ELR (cell line): ENCODE results near the gene TGFBI.
A peak's percentile ranks its signal among the peaks of the same experiment; 100 is the strongest.

ENCODE experiments used
- DNase-seq: peaks from one replicate; pipeline ENCODE4 v3.0.0-alpha.2; 2015; ENCODE audit warnings: low read depth

The TGFBI gene

GRCh38 chr5:136001466-136001981 is 27.3 kb upstream of the TGFBI start:
- no peak for DNase-seq

- peak; percentile 94 for DNase-seq
Measured at GRCh38 chr5:136004436-136004835, 24.4 kb upstream of the TGFBI start.

GRCh38 chr5:136005476-136005875 is 23.3 kb upstream of the TGFBI start:
- no peak for DNase-seq

GRCh38 chr5:136006164-136006563 is 22.6 kb upstream of the TGFBI start:
- DNase-seq: peak; percentile 88

- DNase-seq: peak; percentile 100
Measured at GRCh38 chr5:136006761-136007251, 22.0 kb upstream of the TGFBI start.

- DNase-seq: no peak
Measured at GRCh38 chr5:136007271-136007670, 21.5 kb upstream of the TGFBI start.

- peak; percentile 96 for DNase-seq
Measured at GRCh38 chr5:136011414-136012001, 17.3 kb upstream of the TGFBI start.

- DNase-seq: peak; percentile 82
Measured at GRCh38 chr5:136012041-136012804, 16.6 kb upstream of the TGFBI start.

- DNase-seq: no peak
Measured at GRCh38 chr5:136013559-136013958, 15.2 kb upstream of the TGFBI start.

- peak; percentile 79 for DNase-seq
Measured at GRCh38 chr5:136014049-136015002, 14.5 kb upstream of the TGFBI start.

GRCh38 chr5:136015003-136015375 is 13.8 kb upstream of the TGFBI start:
- DNase-seq: no peak

GRCh38 chr5:136015966-136016650 is 12.7 kb upstream of the TGFBI start:
- no peak for DNase-seq

- peak; percentile 94 for DNase-seq
Measured at GRCh38 chr5:136016945-136017530, 11.8 kb upstream of the TGFBI start.

GRCh38 chr5:136018814-136019783 is 9.7 kb upstream of the TGFBI start:
- DNase-seq: peak; percentile 97

- no peak for DNase-seq
Measured at GRCh38 chr5:136020001-136020382, 8.8 kb upstream of the TGFBI start.

GRCh38 chr5:136020383-136021015 is 8.3 kb upstream of the TGFBI start:
- peak; percentile 99 for DNase-seq

- peak; percentile 84 for DNase-seq
Measured at GRCh38 chr5:136021016-136021405, 7.8 kb upstream of the TGFBI start.

- no peak for DNase-seq
Measured at GRCh38 chr5:136022965-136023364, 5.8 kb upstream of the TGFBI start.

GRCh38 chr5:136023958-136024541 is 4.7 kb upstream of the TGFBI start:
- DNase-seq: no peak
